WERI-Rb-1 (cell line): ENCODE measurements around the gene THRB.

Experiments
- DNase-seq: peaks from one replicate; pipeline ENCODE4 v3.0.0-alpha.2; 2020
- H3K27ac ChIP-seq: fragments of 250-450 bp; sonication (Bioruptor Pico); 2 replicates; pipeline ENCODE4 v1.5.1; 2020; ENCODE audit warnings: mild to moderate bottlenecking, moderate library complexity
- H3K27me3 ChIP-seq: fragments of 250-450 bp; sonication (Bioruptor Pico); 2 replicates; pipeline ENCODE4 v1.5.1; 2021; ENCODE audit warnings: mild to moderate bottlenecking, low read depth, moderate library complexity; ENCODE audit not compliant: insufficient read depth, severe bottlenecking
- H3K36me3 ChIP-seq: fragments of 250-450 bp; sonication (Bioruptor Pico); 2 replicates; pipeline ENCODE4 v1.5.1; 2020; ENCODE audit warnings: mild to moderate bottlenecking, moderate library complexity
- H3K4me3 ChIP-seq: 2 replicates; pipeline ENCODE4 v1.5.1; 2011; ENCODE audit warnings: low read depth, mild to moderate bottlenecking, control low read depth, low read length
- H3K9me3 ChIP-seq: fragments of 250-450 bp; sonication (Bioruptor Pico); 2 replicates; pipeline ENCODE4 v1.5.1; 2021; ENCODE audit warnings: mild to moderate bottlenecking, moderate library complexity; ENCODE audit not compliant: severe bottlenecking
- TF ChIP-seq, protein P1 (sequence below): IDR thresholded peaks from 2 replicates; pipeline ENCODE4 v1.5.1; 2011; ENCODE audit warnings: low read depth, mild to moderate bottlenecking, control low read depth, inconsistent platforms, low read length

THRB gene

DNA sequence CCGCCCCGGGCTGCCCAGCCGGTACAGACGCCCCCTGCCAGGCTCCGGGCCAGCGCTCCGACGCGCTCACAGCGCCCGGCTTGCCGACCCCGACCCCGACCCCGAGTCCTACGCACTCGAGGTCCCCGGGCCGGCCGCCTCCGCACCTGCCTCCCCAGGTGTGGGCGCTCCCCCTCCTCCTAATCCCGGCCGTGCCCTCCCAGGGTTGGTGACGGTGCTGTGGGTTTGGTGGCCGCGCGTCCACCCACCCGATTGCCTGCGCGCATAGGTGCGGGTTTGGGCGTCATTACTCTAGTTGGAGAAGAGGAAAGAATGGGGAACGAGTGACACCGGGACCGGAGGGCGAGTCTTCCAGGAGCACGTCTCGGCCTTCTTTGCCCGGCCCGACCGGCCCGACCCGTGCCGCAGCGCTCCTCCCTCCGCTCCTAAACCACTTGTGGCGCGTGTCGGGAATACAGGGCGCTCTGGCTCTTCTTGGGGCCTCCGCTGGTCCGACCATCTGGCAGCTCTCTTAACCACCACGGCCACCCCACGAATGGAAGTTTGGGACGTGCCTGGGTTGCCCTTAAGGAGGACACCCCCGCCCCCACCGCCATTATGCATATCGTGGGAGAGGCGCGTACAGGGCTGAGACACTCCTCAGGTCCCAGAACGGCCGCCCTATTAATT, 810 bp upstream of the THRB start:
- no peaks in the 10 kb centered on the region for H3K9me3 ChIP-seq
- TF ChIP-seq, protein P1, sequence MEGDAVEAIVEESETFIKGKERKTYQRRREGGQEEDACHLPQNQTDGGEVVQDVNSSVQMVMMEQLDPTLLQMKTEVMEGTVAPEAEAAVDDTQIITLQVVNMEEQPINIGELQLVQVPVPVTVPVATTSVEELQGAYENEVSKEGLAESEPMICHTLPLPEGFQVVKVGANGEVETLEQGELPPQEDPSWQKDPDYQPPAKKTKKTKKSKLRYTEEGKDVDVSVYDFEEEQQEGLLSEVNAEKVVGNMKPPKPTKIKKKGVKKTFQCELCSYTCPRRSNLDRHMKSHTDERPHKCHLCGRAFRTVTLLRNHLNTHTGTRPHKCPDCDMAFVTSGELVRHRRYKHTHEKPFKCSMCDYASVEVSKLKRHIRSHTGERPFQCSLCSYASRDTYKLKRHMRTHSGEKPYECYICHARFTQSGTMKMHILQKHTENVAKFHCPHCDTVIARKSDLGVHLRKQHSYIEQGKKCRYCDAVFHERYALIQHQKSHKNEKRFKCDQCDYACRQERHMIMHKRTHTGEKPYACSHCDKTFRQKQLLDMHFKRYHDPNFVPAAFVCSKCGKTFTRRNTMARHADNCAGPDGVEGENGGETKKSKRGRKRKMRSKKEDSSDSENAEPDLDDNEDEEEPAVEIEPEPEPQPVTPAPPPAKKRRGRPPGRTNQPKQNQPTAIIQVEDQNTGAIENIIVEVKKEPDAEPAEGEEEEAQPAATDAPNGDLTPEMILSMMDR, result no peak
- DNase-seq, result peak; percentile 69
- H3K36me3 ChIP-seq, result peaks cover 6% of the 10 kb centered on the region
- H3K4me3 ChIP-seq, result peak overlapping the region; percentile 70
- H3K27me3 ChIP-seq, result no peaks in the 10 kb centered on the region
- peak overlapping the region; percentile 95 for H3K27ac ChIP-seq

DNA sequence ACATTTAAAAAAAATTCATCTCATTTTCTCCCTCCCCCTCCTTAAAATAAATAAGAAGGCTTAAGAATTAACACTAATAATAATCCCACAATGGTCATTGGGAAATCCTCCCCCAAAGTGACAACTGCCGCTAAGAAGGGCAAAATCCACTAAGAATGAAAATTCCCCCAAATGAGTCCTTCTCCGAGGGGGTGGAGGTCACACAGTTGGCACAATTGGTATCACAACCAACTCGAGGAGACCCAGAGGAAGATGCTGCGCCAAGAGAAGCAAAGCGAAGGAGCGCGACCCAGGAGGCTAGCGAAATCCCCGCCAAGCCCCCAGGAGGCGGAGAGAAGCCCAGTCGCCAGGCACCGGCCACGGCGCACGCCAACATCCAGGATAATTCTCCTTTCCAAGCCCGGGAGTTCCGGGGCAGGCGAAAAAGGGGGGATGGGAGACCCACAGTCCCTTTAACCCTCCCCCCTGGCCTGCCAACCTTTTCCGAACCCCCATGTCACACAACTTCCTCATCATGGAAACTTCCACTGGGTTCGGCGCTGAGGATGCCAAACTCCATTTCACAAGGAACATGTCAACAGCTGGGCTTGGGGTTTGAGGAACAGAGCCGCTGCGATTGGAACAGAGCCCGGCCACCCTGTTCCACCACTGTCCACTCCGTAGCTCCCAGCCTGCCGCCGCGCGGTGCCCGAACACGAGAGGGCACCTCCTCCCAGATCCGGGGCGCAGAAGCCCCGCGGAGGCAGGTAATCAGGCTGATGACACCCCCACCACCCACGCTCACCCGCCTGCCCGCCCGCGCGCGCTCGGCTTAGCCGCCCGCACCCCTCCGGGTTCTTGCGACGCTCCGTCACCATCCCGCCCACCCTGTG, 668 bp downstream of the THRB start:
- peak; percentile 62 for DNase-seq
- H3K27ac ChIP-seq, result peak overlapping the region; percentile 95
- TF ChIP-seq, protein P1, result no peak

DNA sequence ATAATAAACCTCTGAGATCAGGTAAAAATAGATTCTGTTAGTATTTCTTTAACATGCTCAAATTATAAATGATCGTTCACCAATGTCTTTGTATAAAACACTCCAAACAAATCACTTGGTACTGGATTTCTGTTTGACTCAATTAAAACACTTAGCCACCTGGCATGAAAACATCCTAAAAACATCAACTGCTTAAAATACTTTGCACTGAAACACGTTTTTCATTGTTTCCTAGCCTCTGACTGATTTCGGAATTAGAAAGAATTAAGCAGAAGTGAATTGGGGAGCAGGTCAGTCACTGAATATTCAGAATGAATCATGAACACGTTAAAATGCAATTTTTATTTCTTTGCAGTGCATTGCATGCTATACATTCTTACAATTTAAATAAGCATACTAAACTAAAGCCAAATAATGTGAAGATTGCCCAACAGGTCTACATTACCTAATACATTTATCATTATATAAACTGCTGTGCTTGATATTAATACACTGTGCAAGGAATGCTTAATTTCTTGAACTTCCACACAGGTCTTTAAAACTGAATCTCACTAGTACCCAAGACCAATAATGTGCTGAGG, 1.6 kb downstream of the THRB start:
- no peak for DNase-seq
- TF ChIP-seq, protein P1, result no peak
- H3K36me3 ChIP-seq, result peaks cover 6% of the 10 kb centered on the region
- H3K9me3 ChIP-seq, result no peaks in the 10 kb centered on the region
- H3K27me3 ChIP-seq, result no peaks in the 10 kb centered on the region
- H3K27ac ChIP-seq, result peak overlapping the region; percentile 95
- peak overlapping the region; percentile 70 for H3K4me3 ChIP-seq

More for the DNA sequence above, 668 bp downstream of the THRB start:
- Histone ChIP-seq H3K4me3 (peak overlapping the region; percentile 70), H3K36me3 (peaks cover 6% of the 10 kb centered on the region), H3K27me3 (no peaks in the 10 kb centered on the region), H3K9me3 (no peaks in the 10 kb centered on the region)

DNA sequence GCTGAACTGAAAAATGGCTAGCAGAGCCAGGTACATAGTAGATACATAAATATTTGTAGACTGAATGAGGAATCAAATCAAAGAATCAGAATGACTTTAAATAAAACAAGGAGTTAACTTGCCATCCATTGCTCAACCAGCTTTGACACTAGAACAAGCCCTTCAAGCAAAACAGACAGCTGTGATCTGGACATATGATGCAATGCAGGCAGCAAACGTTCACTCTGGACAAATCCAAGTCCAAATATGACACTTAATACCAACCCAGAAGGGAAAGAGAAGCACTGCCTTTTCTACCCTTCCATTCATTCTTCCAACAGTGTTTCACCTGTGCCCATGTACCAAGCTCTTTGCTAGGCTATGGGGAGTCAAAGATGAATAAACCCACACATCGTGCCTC, 4.5 kb downstream of the THRB start:
- no peak overlapping the region for H3K27ac ChIP-seq
- H3K4me3 ChIP-seq, result no peak overlapping the region
- DNase-seq, result no peak
- H3K9me3 ChIP-seq, result no peaks in the 10 kb centered on the region
- TF ChIP-seq, protein P1, result no peak
- peaks cover 6% of the 10 kb centered on the region for H3K36me3 ChIP-seq
- H3K27me3 ChIP-seq, result no peaks in the 10 kb centered on the region

DNA sequence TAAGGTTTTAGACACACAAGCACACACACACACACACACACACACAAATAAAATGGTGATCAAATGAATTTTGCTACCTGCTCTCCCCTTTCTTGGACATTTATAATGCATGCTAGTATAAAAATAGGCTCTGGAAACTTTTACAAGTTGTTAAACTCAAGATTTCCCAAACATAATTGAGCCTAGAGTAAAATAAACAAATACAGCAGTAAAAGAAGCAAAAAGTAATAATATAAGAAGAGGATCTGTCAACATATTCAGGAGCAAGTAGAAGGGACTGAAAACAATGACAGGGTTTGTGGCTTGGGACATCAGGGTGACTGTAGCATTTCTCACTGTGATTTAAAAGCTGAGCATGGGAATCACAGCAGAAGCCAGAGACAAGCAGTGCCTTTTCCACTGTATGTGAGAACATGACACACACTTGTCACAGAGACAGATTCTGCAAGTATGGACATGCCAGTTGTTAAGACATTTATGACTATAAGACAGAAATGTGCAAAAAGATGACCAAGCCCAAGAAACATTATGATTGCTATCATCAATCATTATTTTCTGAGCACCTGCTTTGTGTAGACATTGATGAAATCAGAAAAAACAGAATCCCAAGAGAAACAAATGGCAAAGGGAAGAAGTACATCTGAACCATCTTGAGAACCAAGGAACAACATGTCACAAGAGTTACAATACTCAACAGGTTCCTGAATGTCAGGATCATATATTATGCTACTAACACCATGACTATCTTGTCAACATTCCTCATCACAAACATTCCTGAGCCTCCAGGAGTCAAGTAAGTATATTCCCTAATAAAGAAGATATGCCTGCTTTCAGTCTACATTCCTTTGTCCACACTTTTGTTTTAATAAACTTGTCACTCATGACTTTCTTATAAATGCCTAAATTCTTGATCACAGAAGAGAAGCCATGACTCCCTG, 7.1 kb downstream of the THRB start:
- Histone ChIP-seq H3K27me3 (no peaks in the 10 kb centered on the region), H3K9me3 (no peaks in the 10 kb centered on the region), H3K36me3 (peaks cover 6% of the 10 kb centered on the region), H3K27ac (no peak overlapping the region), H3K4me3 (no peak overlapping the region)
- no peak for DNase-seq
- TF ChIP-seq, protein P1, result no peak
